ENCODE results near the gene ERRFI1.

ERRFI1 gene

DNA sequence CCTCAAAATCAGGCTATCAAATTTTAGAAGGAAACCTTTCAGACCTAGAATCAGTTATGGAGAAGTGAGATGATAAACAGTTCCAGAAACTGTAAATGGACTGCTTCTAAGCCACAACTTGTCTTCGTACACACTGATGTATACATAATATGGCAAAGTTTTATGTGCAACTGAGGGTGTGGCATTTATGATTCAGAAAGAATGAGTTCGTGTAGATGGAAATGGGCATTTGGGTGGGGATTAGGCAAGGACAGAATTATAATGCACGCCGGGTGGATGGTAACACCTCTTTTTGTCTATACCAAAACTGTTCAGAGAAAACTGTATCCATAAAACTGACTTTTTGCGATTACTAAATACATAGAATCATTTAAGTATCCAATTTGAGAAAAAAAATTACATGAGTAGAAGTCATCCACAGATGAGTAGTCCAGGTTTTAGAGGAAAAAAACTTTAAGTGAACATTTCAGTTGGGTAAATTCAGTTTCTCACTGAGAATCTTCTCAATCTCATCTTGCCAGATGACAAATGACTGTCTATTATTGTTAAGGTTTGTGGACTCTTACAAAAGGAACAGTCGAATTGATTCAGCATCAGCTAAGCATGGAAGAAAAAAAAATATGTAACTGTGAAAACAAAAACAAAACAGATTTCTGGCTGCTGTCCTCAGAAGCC is 22.5 kb downstream of the ERRFI1 start:
- DNase-seq (ENCODE audit: low spot score), result no peak

DNA sequence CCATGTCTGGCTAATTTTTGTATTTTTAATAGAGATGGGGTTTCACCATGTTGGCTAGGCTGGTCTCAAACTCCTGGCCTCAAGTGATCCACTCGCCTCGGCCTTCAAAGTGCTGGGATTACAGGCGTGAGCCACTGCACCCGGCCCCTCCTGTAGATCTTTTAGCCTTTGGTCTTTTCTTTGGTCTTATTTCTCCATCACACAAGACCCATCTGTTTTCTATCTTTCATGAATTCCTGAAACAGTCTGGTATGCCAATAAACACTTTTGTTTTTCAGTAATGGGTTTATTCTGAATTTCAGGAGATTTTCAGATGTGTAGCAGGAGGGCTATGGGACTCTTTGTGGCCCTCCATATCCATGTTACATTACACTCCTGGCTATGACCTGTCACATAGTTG is 23.2 kb downstream of the ERRFI1 start:
- peak; percentile 11 for DNase-seq (ENCODE audit: low spot score)

DNA sequence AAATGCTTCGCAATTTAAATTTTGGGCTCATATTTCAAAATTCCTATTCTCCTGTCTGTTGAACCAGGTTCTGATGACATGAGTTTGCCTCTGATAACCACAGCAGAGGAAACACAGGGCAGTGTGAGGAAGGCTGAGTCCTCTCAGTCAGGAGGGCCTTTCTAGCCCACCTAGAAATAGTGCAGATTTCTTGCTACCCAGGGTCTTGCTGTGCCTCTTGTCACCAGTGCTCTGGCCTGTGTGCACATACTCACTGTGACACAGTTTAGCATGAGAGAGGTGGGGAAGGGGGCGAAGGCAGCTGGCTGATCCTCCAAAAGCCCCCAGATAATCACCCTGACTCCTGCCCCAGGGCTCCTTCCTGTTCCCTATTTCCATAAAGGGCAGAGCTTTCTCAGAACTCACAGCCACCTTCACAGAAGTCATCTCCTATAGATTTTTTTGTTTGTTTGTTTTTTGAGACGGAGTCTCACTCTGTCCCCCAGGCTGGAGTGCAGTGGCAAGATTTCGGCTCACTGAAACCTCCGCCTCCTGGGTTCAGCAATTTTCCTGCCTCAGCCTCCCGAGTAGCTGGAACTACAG is 23.7 kb downstream of the ERRFI1 start:
- DNase-seq (ENCODE audit: low spot score), result no peak

DNA sequence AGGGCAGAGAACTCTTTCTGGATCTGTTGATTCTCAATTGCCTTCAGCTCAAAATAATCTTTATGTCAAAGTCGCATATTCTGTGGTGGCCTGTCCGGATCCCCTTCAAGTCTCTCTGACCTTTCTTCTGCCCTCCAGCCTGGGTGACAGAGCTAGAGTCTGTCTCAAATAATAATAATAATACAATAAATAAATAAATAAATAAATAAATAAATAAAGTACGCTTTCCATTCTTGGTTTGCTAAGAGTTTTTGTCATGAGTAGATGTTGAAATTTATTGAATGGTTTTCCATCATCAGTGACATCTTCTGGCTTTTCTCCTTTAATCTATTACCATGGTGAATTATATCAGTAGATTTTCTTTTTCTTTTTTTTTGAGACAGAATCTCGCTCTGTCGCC is 30.7 kb downstream of the ERRFI1 start:
- DNase-seq (ENCODE audit: low spot score), result no peak

DNA sequence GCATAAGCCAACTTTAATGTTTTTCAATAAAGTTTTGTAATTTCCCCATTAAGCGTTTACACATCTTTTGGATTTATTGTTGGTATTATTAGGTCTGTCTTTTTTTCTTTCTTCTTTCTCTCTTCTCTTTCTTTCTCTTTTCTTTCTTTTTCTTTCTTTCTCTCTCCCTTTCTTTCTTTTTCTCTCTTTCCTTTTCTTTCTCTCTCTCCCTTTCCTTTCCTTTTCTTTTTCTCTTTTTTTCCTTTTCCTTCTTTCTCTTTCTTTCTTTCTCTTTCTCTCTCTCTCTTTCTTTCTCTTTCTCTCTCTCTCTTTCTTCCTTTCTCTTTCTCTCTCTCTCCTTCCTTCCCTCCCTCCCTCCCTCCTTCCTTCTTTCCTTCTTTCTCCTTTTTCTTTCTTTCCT is 31.3 kb downstream of the ERRFI1 start:
- no peak for DNase-seq (ENCODE audit: low spot score)

DNA sequence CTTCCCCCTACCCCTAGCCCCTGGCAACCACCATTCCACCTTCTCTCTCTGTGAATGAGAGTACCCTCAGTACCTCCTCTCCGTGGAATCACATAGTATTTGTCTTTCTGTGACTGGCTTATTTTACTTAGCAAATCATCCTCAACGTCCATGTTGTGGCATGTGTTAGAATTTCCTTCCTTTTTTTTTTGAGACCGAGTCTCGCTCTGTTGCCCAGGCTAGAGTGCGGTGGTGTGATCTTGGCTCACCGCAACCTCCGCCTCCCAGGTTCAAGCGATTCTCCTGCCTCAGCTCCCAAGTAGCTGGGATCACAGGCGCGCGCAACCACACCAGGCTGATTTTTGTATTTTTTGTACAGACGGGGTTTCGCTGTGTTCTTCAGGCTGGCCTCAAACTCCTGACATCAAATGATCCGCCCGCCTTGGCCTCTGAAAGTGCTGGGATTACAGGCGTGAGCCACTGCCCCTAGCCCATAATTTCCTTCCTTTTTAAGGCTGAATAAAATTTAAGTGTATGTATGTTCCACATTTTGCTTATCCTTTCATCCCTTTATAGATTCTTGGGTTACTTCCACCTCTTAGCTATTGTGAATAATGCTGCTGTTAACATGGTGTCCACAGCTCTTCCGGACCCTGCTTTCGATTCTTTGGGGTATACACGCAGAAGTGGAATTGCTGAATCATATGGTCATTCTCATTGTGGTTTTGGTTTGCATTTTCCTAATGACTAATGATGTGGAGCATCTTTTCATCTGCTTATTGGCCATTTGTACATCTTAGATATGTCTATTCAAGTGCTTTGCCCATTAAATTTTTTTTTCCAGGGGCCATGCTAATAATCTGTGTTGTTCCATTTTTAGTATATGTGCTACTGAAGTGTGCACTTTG is 32.3 kb downstream of the ERRFI1 start:
- no peak for DNase-seq (ENCODE audit: low spot score)

DNA sequence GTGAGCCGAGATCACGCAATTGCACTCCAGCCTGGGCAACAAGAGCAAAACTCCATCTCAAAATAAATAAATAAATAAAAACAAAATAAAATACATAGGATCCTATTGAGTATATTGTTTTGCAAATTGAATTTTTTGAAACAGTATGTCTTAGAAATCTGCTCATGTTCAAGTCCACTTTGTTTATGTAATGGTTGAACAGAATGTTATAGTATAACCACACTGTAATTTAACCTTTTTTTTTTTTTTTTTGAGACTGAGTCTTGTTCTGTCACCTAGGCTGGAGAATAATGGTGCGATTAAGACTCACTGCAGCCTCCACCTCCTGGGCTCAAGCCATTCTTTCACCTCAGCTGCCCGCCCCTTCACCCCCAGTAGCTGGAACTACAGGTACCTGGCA is 33.2 kb downstream of the ERRFI1 start:
- no peak for DNase-seq (ENCODE audit: low spot score)

DNA sequence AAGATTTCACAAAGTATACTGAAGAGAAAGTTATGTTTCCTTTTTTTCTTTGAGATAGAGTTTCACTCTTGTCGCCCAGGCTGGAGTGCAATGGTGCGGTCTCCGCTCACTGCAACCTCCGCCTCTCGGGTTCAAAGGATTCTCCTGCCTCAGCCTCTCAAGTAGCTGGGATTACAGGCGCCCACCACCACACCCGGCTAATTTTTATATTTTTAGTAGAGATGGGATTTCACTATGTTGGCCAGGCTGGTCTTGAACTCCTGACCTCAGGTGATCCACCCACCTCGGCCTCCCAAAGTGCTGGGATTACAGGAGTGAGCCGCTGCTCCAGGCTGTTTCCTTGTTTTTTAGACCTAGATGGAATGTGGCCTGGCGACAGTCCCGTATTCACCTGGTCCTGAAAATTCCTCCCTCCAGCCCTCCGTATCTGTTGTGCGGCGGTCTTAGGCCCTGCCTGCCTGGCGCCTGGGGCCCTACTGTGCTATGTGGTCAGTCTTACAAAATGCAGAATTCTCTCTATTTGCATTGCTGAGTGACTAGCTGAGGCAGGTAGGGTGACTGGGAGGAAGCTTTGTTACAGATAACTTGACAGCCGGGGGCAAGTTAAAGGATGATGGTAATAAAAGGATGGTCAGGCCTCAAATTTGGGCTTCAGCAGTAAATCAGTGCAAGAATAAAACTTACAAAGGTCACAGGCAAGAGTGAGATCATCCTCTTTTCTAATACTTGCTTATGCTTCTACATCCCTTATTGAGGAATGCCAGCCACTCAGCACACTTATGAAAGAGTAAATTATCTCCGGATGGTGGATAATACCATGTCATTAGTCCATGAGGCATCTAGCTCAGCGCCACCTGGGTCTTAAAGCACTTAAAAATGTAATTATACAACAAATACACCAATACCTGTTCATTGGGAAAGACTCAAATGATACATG is 34.3 kb downstream of the ERRFI1 start:
- no peak for DNase-seq (ENCODE audit: low spot score)

DNA sequence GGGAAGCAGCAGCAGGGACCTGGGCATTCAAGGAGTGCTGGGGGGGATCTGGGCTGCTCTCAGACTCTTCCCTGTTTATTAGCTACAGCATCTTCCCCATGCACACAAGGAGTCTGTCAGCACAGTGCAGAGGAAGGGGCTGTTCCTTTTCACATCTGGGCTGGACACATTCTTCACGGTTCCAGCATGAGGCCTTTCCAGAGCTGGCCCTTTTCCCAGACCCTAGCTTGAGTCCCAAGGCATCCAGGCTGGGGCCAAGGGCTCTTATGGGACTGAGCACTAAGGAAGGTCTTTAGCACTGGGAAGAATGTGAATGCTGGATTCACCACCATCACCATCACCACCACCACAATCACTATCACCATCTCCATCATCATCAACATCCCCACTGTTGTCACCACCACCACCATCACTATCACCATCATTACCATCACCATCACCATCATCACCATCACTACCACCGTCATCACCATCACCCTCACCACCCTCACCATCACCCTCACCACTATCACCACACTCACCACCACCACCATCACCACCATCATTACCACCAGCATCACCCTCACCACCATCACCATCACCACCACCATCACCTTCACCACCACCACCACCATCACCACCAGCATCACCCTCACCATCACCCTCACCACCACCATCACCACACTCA is 36.2 kb downstream of the ERRFI1 start:
- no peak for DNase-seq (ENCODE audit: low spot score)

DNA sequence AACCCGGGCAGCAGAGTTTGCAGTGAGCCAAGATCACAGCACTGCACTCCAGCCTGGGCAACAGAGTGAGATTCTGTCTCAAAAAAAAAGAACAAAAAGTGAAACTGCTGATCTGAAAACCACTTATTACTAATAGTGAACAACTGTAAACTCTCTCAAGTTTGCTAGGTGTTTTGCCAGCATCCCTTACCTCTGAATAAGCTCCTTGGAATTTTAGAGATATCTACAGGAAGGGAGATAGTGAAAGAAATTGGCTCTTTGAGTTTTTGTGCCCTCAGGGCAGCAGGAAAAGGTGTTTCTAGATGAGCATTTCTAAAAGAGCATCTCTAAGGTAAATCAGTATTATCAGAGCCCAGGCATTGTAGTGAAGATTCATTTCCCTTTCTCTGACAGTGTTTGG is 37.5 kb downstream of the ERRFI1 start:
- no peak for DNase-seq (ENCODE audit: low spot score)

DNA sequence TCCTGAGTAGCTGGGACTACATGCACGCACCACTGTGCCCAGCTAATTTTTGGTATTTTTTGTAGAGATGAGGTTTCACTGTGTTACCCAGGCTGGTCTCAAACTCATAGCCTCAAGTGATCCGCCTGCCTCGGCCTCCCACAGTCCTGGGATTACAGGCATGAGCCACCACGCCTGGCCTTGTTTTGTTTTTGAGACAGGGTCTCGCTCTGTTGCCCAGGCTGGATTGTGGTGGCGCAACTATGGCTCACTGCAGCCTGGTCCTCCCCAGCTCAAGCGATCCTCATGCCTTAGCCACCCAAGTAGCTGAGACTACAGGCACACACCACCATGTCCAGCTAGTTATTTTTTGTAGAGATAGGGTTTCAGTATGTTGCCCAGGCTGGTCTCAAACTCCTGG is 38.6 kb downstream of the ERRFI1 start:
- DNase-seq (ENCODE audit: low spot score), result no peak

DNA sequence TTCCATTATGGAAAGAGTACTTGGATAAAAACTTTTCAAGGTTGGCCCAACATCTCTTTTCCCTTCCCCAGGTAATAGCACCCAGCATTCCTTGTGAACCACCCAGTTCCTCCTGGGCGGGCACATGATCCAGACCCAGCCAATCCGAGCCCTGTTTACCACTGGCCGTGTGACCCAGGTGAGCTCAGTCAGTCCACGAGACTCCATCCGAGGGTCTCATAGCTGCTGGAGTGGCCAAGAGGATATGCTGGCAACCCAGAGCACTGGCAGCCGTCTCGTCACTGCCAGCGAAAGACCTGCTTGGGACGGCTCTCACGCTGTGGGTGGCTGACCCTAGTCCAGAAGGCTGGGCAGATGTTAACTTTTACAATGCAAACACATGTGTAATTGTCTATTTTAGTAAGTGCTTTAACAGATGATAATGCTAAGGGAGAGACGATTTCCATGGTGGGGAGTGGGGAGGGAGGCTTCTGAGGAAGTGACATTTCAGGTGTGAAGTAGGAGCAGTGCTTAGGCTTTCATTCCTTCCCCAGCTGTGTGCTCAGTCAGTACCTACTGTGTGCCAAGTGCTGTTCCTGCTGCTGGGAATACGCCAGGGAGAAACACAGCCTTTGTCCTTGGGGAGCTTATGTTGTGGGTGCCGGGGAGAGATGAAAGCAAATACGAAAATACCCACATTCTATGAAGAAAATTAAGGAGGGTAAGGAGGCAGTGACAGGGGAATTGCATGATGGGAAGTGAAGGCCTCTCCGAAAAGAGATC is 40.1 kb downstream of the ERRFI1 start:
- DNase-seq (ENCODE audit: low spot score), result no peak

DNA sequence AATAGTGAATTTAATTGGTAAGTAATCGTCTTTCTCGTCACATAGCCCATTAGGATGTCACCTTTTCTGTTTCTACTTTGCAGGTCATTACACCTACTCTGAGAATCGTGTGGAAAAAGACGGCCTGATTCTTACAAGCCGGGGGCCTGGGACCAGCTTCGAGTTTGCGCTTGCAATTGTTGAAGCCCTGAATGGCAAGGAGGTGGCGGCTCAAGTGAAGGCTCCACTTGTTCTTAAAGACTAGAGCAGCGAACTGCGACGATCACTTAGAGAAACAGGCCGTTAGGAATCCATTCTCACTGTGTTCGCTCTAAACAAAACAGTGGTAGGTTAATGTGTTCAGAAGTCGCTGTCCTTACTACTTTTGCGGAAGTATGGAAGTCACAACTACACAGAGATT is 41.3 kb downstream of the ERRFI1 start:
- DNase-seq (ENCODE audit: low spot score), result no peak

DNA sequence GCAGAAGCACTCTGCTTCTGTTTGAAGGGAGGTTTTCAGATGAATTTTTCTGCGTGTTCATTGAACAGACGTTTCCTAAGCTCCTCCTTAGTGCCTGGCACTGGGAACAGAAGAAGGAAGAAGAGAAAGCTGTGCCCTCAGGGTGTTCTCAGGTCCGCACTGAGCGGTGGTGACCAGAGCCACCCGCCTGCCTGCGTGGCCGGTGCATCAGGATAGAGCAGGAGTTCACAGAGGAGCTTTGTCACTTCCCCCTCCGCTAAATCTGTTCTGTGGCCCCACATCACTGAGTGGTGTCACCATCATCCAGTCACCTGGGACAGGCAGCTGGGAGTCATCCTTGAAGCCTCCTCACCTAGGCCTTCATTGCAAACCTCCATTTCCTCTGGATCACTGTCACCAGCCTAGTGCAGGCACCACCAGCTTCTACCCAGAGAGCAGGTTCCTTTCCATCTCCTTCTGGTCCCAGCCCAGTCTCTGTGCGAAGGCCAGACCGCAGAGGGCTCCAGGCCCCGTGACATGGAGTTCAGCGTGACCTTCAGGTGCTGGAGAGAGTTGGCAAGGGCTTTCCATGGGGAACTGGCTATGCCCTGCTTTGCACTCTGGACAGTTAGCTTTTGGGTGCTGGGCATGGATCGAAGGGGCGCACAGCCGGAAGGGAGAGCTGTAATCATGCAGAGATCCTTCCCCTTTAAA is 42.9 kb downstream of the ERRFI1 start:
- DNase-seq (ENCODE audit: low spot score), result no peak

DNA sequence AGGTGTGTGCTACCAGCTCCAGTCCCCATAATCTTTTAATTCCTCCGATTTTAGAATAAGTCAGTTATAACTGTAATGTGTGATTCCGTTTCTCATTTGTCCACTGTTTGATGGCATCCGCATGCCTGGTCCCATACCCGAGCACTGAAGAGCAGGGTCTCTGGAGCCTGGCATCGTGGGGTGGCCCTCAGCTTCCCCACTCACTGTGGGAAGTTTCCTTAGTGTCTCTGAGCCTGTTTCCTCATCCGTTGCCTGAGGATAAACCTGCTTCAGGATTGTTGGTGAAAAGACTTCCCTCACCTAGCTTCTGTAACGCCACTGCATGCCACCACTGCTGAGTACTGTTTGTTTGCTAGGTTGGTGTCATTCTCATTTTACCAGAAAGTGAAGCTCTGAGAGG is 45.1 kb downstream of the ERRFI1 start:
- DNase-seq (ENCODE audit: low spot score), result no peak

DNA sequence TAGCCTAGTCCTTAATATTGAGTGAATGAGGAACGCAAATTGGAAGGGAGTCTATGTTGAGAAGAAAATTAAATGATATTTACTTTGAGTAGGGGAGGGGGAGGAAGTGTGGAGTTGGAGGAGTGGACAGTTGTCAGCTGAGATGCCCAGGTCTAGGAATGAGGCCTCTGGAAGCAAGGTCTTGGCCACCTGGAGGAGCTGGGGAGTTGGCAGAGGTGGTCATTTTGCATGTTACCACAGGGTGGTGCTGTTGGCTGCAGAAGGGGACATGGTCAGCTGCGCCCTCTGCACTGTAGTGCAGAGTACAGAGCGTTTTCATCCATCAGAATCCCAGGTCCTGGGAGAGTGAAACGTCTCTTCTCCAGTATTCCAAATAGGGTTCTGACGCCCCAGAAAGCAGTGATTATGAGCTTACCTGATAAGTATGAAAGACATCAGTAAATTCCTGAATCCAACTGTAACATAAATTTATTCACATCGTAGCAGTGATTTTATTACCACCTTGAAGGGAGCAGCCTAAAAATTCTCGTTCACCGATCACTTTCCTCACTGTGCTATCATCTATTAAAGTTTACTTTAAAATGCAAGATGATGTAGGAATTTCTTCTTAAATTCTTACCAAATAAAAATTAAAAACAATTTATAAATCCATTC is 50.8 kb downstream of the ERRFI1 start:
- DNase-seq (ENCODE audit: low spot score), result peak; percentile 87

DNA sequence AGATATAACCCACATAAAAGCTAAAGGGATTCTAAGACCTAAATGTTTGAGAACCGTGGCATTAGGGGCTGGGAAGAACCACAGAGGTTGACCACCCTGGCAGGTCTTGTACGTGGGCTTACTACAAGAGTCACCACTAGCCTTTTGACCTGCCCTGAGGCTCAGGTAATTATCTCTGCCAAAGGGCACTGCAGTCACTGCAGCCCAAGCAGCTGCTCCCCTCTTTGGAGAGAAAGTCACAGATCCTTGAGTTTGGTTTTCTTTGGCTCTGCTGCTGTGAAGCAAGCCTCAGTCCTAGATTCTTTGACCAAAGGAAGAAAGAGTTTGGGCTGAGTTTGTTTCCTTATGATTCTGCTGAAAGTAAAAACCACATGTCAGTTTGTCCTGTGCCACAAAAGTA is 53.0 kb downstream of the ERRFI1 start:
- no peak for DNase-seq (ENCODE audit: low spot score)

DNA sequence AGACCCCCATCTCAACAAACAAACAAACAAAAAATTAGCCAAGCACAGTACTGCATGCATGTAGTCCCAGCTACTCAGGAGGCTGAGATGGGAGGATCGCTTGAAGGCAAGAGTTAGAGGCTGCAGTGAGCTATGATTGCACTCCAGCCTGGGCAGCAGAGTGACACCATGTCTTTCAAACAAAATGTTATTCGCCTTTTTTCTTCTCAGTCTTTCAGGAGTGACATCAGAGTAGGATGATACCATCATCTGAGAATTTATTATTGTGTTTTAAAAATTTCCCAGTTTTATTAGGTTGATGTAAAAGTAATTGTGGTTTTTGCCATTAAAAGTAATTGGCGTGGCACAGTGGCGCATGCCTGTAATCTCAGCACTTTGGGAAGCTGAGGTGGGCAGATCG is 53.8 kb downstream of the ERRFI1 start:
- no peak for DNase-seq (ENCODE audit: low spot score)

DNA sequence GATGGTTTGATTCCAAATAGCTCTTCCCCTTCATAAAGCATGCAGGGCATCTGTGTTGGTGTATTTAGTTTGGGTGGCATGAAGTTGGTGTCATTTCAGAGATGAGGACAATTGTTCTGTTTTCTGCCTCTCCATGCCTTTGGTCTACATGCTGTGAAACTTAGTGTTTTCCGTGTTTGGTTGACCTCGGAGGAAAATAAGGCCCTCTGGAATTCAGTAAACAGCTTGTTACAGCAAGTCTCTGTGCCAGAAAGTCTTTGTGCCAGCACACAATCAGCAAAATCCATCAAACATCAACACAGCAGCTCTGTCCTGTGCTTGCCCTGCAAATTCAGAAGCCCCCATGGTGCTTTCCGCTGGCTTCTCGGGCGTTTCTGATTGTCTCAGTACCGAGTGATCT is 55.1 kb downstream of the ERRFI1 start:
- no peak for DNase-seq (ENCODE audit: low spot score)

DNA sequence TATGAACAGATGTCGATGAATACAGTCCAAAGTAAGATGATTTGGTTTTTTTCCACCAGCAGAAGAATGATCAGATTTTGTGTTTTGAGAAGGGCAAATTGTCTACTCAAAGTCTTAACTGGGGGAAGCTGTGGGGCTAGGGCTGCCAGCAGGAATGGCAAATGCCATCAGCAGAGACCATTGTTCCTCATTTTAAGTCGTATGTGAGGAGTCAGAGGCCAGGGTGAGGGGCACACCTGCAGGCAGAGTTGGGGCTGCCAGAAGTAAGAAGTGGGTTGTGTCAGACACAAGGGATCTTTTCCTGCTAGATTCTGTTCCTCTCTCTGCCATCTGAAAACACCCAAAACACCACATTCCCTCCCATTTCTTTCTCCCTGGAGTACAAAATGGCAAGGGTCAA is 55.9 kb downstream of the ERRFI1 start:
- DNase-seq (ENCODE audit: low spot score), result no peak
